Fibroblast of upper back skin (primary cell): ENCODE results near the gene ROBO1.
"Not testable (repeated sequence)": the region's sequence is repeated elsewhere in the genome, so short reads cannot be mapped to it uniquely, and the experiment has no call there.

ENCODE experiments used
- DNase-seq: peaks from one replicate; pipeline ENCODE4 v3.0.0-alpha.2; 2013

Gene ROBO1

DNA sequence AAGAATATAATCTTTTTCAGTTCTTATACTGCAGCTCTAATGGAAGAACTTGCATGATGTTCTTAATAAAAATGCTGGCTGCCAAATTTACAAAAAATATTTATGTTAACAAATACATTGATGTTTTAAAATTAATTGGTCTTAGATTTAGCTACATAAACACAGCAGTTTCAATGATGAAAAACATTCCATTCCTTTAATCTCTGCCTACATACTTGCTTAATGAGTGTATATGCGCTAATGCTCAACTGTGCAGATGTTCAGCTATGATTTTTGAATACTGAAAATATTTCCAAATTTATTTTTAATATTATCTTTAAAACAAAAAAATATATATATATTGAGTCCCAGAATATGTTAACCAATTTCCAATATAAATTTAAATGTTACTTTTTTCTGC is 867.4 kb downstream of the ROBO1 start:
- no peak for DNase-seq

DNA sequence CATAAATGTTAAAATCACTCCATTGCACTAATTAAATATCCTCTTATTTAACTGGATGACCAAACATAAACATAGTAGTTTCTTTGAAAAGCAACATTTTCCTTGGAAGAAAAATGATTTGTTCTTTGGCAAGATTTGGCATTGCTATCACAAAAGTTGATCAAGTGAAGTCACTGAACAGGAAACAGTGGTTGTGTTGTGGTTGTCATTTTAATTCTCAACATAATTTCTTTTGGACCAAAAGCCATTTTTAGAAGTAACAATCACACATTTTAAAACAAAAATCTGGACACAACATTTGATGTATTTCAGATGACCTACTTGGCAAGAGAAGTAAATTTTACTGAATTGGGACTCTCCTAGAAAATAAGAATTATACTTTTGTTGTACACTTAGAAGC is 872.3 kb downstream of the ROBO1 start:
- peak; percentile 50 for DNase-seq

DNA sequence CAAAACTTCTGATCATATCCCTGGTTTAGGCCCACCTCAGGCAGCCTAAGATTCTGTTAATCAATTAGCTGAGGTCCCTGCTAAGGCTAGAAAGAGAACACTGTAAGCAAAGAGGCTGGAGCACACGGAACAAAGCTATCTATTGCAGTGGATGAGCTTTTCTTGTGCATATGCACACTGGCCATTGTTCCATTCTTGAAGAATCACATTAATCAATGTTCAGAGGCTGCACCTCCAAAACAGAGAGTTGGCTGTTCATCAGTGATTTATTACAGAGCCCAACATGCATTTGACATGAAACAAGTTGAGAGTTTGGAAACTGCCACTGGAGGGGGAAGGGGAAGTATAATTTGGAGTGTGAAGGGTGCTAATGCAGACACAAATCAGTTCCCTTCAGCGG is 873.0 kb downstream of the ROBO1 start:
- DNase-seq: no peak

DNA sequence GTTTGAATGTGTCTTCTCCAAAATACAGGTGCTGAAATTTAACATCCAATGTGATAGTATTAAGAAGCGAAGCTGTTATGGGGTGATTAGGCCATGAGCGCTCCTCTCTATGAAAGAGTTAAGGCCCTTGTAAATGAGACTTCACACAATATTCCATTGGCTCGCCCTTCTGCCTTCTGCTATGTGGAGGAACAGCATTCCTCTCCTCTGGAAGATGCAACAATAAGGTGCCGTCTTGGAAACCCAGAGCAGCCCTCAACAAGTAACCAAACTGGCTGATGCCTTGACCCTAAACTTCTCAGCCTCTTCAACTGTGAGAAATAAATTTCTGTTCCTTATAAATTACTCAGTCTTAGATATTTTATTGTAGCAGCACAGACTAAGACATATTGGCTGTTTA is 874.6 kb downstream of the ROBO1 start:
- DNase-seq: no peak

DNA sequence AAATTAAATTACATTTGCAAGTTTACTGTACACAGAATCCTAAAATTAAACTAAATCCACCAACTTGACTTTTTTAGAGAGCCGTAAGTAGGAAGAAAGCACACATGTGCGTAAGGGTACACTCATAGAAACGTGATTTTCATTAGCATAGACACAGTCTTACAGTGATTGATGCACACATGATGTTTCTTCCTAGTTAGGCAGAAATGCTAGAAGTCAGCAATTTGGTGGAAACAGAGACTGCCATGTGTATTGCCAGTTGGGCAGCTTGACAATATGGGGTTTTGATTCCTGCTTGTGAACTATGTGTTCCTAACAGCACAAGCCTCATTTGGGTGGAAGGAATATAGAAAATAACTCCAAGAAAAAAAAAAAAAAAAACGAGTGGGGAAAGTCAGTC is 878.5 kb downstream of the ROBO1 start:
- no peak for DNase-seq

DNA sequence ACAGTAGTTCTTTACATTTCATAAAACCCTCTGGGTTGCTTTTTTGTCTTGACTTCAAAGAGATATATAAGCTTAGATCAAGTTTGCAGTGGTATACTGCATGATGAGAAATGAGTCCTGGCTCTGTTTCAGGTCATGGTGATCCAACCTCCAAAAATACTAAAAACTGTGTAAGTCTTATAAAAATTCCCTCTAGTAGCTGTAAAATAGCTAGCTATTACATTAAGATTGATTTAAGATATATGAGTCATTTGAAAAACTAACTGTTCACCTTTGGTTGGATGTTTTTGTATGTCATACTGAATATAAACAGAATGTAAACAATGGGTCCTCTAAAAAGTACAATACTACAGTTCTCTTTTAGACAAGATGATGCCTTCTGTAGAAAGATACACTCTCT is 879.2 kb downstream of the ROBO1 start:
- peak; percentile 40 for DNase-seq

DNA sequence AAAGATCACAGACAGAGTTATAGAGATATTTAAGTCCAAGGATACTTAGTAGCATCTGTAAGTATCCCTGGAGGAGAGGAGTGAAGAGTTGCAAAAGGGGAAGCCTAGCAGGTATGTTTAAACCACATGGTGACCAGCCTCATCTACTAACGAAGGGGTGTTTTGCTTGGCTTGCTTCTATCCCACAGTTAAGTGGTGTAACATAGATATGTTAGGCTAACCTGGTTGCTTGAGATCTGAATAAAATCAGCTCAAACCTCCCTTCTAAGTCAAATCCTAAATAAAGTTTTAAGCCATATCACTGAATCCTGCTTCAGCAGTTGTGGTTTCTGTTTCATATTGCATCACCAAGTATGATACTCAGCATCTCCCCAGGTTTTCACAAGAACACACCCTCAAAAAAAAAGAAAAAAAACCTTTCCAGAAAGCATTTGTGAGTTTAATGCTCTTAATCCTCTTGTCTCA is 880.2 kb downstream of the ROBO1 start:
- peak; percentile 51 for DNase-seq

DNA sequence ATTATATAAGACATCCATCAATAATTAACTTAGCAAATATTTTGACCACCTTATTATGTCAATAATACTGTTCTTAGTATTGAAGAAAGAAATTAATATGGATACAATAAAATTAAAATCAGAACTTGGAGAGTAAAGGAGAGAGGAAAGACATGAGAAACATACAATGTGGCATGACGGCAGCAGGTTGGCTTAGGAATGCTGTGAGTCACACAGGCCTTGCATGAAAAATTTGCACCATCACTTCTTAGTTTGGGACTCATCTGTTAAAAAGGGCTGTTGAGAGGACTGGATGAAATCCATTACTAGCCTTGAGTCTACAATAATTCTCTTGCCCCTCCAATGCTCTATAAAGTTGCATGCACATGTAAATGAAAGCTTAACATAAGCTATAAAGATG is 880.8 kb downstream of the ROBO1 start:
- peak; percentile 81 for DNase-seq

DNA sequence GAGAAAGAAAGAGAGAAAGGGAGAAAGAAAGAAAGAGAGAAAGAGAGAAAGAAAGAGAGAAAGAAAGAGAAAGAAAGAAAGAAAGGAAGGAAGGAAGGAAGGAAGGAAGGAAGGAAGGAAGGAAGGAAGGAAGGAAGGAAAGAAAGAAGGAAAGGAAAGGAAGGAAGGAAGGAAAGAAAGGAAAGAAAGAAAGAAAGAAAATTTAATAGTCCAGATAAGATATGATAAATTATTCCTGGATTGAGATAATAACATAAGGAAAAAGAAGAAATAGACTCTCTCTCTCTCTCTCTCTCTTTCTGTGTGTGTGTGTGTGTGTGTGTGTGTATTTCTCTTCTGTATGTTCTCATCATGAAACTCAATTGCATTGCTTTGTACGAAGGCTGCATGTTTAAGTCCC is 883.2 kb downstream of the ROBO1 start:
- not testable (repeated sequence) for DNase-seq

DNA sequence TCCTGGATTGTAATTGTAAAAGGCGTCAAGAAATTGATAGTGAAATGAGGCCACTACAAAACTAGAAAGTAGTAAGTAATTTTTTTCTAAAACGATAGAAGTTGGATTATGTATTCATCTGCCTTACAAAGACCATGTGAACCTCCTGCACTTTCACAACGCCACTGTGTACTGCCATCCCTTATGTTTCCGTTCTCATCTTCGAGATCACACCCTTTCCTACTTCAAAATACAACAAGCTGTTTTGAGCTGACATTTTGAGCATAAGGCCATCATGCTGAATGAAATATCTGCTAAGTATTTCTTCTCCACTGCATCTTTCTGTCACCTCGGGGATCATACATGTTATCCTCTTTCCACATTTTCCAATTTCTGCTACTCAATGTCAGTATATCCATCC is 885.5 kb downstream of the ROBO1 start:
- no peak for DNase-seq

DNA sequence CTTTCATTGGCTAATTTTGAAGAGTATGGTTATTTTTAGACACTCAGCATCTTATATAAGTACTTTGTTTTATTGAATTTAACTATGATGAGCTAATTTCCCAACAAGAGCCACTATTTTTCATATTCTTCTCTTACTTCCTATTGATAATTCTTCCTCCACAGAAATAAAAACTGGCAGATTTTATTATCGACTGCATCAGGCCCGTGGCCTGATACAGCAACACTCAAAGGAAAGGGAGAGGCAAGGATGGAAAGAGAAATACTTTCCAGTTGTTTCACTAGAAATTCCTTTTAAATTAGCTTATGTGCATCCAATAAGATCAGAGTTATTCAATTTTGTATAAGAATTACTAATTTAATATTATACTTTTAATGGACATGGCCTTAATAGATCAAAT is 886.3 kb downstream of the ROBO1 start:
- DNase-seq: no peak

DNA sequence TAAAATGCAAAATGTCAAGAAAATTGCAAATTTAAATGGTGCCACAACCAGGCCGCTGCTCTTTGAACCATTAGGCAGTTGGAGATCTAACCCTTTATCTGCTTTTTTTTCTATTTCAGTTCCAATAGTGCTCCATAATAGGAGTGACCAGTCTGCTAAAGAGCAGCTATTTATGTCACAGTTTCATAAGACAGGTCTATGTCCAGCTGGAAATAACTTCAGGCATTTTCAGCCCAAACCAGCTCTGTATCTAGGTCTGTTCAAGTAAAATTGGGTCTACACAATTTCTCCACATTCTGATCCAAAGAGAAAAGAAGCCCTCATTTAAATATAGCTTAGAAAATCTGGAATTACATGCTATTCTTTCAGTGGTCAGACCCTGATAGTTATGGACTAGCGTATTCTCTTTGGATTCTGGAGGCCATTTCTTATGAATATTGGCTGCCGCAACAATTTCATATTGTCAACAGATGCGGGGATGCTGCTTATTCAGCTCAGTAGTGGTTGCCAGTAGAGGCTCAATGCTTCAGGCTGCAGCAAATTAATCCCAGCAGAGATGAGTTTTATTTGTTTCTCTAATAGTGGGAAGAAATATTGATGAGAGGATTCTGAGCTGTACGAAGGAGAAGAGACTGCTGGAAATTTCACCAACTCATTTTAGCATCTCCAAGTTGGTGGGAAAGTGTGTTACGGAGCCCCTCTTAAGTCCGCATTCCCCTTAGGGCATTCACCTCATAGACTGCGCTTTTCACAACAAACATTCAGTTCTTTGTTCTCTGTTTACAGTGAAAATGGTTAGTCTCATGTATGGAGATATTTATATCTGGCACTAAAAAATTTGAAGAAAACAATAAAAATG is 887.0 kb downstream of the ROBO1 start:
- DNase-seq: peak; percentile 41

DNA sequence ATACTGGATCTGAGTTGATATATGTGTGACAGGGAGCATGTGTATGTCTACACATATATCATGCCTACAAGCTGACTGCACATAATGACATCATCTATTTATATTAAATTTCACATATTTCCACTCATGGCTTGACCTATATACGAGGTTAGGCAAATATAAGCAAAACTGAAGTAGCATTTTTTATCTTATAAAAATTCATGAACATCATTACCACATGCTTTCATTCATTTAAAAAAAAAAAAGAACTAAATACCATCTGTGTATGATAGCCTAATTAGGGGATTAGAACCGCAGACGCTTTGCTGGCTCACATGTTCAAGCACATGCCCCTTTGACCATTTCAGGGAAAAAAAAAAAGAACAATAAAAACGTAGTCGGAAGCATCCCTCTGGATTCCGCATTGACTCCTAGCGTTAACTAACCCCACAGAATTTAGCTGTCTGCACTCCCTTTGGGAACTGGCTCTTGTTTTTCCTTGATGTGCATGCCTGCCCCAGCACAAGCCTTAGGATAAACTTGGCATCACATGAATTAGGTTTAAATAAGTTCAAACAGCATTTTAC is 888.4 kb downstream of the ROBO1 start:
- DNase-seq: no peak

DNA sequence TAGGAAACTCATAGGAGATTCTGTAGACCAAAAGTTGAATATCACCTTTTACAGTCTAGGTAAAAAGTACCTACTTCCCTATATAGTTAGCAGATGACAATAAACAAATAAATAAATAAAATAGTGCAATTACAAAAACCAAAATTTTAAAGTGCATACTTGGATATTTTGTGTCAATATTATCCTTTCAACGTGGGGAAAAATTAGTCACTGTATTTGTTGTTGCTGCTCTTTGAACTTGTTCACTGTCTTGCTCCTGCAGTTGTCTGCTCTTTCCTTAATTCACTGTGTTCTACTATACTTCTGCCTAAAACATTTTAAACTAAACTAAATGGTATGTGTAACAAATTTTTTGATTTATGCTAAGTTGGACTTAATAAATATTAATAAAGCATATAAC is 889.0 kb downstream of the ROBO1 start:
- DNase-seq: no peak

DNA sequence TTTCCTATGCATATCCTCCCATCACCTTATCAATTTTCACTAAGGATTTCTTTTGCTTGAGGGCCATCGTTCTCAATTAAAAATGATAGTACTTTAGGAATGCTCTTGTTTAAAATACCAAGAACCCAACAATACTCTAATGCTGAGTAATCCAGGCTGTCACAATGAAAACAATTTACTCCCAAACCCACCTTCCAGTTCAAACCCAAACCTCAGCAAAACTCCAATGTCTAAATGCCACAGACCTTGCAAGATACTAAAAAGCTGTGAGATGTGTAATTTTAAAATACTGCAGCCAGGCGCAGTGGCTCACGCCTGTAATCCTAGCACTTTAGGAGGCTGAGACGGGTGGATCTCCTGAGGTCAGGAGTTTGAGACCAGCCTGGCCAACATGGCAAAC is 889.8 kb downstream of the ROBO1 start:
- peak; percentile 65 for DNase-seq

DNA sequence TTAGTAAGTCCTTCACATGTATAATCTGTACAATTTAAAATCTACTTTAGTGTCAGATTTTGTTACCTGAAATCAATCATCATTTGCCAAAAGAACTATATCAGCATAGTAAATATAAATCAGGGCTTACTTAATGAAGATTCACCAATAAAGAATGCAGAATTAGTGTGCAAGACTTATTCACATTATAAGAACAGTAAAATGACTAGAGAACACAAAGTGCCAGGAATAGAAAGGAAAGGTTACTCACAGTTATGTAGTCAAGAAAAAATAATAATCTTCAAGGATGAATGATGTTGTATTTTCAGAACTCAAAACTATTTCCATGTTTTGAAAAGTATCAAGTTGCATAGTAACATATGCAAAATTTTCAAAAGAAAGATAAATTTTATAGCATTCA is 891.9 kb downstream of the ROBO1 start:
- no peak for DNase-seq

DNA sequence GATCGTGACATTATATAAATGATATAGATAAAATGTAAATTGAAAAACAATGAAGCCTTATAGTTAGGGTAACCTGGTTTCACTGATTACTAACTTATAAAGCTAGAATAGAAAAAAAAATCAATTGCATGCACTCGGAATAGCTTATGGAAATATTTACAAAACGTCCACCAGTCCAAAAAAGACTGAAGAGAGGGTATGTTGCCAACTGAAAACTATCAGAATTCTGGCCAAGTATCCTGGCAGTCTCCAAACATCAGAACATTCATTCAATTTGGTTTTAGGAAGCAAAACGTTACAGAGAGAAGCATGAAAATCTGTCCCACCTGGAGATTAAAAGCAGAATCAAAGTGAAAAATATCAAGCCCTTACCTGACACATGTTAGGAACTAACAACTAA is 892.4 kb downstream of the ROBO1 start:
- no peak for DNase-seq

DNA sequence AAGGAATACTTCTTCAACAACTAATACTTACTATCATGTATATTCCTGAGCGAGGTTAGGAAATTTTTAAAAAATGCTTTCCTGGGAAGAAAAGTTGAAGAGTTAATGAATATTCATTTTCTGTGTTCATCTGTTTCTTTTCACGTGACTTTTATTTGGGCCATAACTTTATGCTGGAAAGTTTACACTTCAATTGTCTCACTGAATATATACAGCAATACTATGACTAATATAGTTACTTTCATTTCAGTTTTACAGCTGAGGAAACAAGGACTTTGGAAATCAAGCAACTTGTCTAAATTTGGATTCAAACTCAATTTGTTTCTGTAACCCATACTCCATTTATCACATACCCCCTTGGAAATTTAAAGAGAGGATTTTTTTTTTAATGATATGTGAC is 894.2 kb downstream of the ROBO1 start:
- no peak for DNase-seq

DNA sequence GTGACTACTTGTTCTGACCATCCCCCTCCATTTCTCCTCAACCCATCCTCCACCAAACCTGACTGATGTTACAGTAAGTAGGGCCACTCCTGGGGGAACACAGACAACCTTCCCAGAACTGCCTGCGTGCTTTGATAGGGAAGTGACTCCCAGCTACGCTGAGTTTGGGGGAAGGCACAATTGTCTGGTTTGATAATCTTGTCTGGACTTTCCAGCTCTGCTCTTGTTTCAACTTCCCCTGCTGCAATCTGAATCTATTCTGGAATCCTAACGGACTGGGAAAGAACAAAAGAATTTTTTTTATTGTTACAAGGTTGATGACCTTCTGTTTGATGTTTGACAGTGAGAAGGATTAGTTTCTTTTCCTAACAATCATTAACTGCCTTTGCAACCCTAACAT is 895.6 kb downstream of the ROBO1 start:
- DNase-seq: peak; percentile 34

DNA sequence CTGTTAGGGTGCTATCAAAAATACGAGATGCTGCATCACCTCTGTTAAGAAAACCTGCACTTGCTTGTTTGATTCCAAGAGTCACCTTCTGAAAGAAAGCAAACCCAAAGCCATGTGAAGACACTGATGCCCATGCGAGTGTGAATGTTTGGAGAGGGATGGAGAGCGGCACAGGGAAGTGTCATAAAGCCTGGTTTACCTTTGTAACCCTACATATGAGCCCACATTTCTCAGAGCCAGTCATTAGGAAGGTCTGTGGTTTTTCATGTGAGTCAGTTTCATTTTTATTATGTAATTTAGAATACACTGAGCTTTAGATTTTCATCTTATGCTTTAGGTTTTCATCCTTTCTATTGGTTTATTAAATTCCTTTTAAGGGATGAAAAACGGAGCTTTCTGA is 896.8 kb downstream of the ROBO1 start:
- DNase-seq: peak; percentile 44

DNA sequence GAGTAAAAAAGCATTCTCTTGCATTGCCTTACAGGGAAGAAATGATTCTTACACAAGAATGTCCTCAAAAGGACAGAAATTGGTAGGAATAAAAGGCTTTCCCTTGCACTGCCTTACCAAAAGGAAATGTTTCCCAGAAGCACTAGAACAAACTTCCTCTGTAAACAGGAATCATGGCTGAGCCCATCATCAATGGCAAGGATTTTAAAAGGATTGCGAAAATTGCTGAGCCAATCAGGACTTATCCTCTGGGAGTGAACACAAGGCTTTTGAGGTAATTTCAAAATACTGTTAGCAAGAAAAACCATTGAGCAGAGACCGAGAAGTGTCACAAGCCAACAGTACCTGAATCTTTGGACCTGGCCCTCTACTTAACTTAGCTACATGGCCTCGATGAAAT is 897.3 kb downstream of the ROBO1 start:
- DNase-seq: no peak

DNA sequence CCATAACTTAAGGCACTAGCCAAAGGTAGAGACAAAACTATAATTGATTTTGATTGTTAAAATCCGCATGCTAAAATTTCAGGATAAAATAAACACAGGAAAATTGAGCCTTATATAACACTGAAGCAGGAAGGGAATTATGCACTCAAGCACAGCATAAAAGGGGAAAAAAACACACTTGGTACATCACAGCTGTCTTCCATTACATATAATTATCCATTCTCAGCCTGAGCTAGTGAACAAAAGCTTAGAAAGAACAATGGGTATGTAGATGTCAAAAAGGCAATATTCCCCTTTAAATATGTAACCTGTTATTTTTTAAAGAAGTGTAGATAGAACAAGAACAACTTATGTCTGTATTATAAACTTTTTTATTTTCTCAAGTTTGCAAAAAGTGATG is 899.2 kb downstream of the ROBO1 start:
- DNase-seq: no peak

DNA sequence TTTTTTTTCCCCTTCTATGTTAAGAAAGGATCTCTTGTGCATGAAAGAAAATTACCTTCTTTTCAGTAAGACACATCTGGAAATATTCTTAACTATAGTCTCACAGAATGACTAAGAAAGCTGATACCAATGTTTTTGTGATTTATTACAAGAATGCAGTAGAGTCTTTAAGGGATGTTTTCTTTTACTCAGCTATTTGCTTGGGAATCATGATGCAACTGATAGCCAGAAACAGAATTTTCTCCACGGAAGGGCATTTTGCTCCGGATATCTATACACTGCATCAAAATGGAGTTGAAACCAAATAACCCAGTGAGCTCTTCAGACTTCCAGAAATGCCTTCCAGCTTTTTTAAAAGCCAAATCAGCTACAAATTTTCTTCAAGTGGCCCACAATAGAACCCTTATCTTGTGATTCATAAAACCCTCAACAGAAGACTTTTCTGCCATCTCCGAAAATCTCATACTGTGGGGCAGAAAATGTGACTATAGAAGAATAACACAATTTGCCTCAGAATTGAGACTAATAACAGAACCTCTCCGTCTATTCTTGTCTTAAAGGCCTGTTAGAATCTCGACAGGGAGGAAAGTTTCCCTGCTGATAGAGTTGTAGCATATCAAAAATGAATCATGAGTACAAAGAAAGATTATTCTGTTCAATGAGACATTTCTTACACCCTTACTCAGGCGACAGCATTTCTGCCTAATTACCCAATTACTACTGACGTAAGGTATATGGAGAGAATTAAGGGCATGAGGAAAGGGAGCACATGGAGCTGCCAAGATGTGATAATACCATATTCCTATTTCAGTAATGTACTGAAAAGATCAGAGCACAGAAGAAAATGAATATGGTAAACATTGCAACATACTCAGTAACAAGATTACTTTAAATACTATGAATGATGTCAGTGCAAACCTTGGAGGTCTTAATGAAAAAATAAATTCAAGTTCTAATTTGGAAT is 900.1 kb downstream of the ROBO1 start:
- peak; percentile 84 for DNase-seq
